K562 (cell line): ENCODE results near the gene GNG14. TPM values are rescaled to one million over a fixed set of nuclear protein-coding genes. Genes with fewer than 3 reads are reported as not detected.

Experiments
- ATAC-seq: fragments of 200-7000 bp; cut with Tn5 transposase; 3 replicates; pipeline ENCODE4 v1.9.1; 2020; ENCODE audit warnings: moderate library complexity
- BruUV-seq: library from RNA; stranded (reverse); fragments of 400-500 nt; replicated peaks from 2 replicates; lab custom pipeline; 2021; lab: Mats Ljungman, UMichigan
- CTCF ChIA-PET: fragments of 300-600 bp; formaldehyde crosslinking; extraction: SDS; loops from one replicate; lab custom pipeline; 2021; ENCODE audit warnings: low intra/inter-chr PET ratio; lab: Yijun Ruan, JAX
- POLR2A ChIA-PET: fragments of 300-600, 350-650 bp; sonication (Branson Sonifier 250); formaldehyde crosslinking; extraction: SDS; loops from one replicate; lab custom pipeline; 2021; ENCODE audit warnings: antibody characterized with exemption, inconsistent platforms; lab: Yijun Ruan, JAX
- DNase-seq, 4 experiments: peaks; one replicate each; pipeline versions ENCODE4 v3.0.0 to v3.0.0-alpha.2; 2011 to 2018; ENCODE audit warnings: low spot score in 3 of 4, mixed read lengths in 3 of 4; ENCODE audit errors: extremely low read depth in 1 of 4
- FAIRE-seq: peaks from 2 replicates; lab custom pipeline; 2011; peaks lifted over from hg19 to GRCh38; lab: Jason Lieb, UNC
- H2AFZ ChIP-seq: 2 replicates; pipeline ENCODE4 v1.6.0; 2011; ENCODE audit warnings: low read depth, low read length, control low read depth, inconsistent platforms
- H3K27ac ChIP-seq: fragments of 200-600 bp; 3 replicates; pipeline ENCODE4 v1.8.0; 2011; ENCODE audit warnings: low read depth, mild to moderate bottlenecking, control low read depth, inconsistent platforms, low read length, moderate library complexity, mixed read lengths; ENCODE audit errors: extremely low read depth
- H3K27me3 ChIP-seq, 2 experiments: fragments of 300-600 bp in 1 of 2; 2 replicates in 1 of 2; 3 replicates in 1 of 2; pipeline versions ENCODE4 v1.6.0 to v1.8.0; 2011; ENCODE audit warnings: inconsistent platforms in 2 of 2, low read length in 2 of 2, mild to moderate bottlenecking in 1 of 2, mixed read lengths in 1 of 2, moderate library complexity in 1 of 2; ENCODE audit not compliant: control insufficient read depth in 2 of 2, insufficient read depth in 2 of 2
- H3K36me3 ChIP-seq: fragments of 300-600 bp; 3 replicates; pipeline ENCODE4 v1.8.0; 2011; ENCODE audit warnings: mild to moderate bottlenecking, low read length, inconsistent platforms; ENCODE audit not compliant: control insufficient read depth, insufficient read depth
- H3K4me1 ChIP-seq, 2 experiments: fragments of 200-600 bp in 1 of 2; replicated peaks in 1 of 2; 2 replicates in 1 of 2; 3 replicates in 1 of 2; pipeline versions ENCODE4 v1.5.1 to v1.8.0; 2011; ENCODE audit warnings: inconsistent platforms in 2 of 2, low read length in 2 of 2, mild to moderate bottlenecking in 1 of 2, mixed read lengths in 1 of 2, moderate library complexity in 1 of 2; ENCODE audit not compliant: control insufficient read depth in 2 of 2, insufficient read depth in 2 of 2
- H3K4me2 ChIP-seq: 2 replicates; pipeline ENCODE4 v1.6.1; 2011; ENCODE audit warnings: low read length, control low read depth, inconsistent platforms, mixed read lengths; ENCODE audit not compliant: insufficient read depth
- H3K4me3 ChIP-seq: fragments of 200-600 bp; sonication (generic), shearing (Covaris generic); 2 replicates; pipeline ENCODE4 v1.5.1; 2016; ENCODE audit warnings: control low read depth, inconsistent platforms
- H3K79me2 ChIP-seq: fragments of 200-600 bp; 3 replicates; pipeline ENCODE4 v1.8.0; 2011; ENCODE audit warnings: low read length, inconsistent platforms; ENCODE audit not compliant: control insufficient read depth, insufficient read depth
- H3K9ac ChIP-seq, 2 experiments: 2 replicates each; pipeline versions ENCODE4 v1.6.0 to v1.6.1; 2011; ENCODE audit warnings: low read depth in 2 of 2, low read length in 2 of 2, control low read depth in 1 of 2, inconsistent platforms in 1 of 2, mild to moderate bottlenecking in 1 of 2, mixed read lengths in 1 of 2; ENCODE audit not compliant: insufficient read depth in 1 of 2
- H3K9me1 ChIP-seq: one replicate; pipeline ENCODE4 v1.6.0; 2011; ENCODE audit warnings: inconsistent platforms, mild to moderate bottlenecking, low read length, moderate library complexity; ENCODE audit not compliant: control insufficient read depth, insufficient read depth
- H3K9me3 ChIP-seq: replicated peaks from 2 replicates; pipeline ENCODE4 v1.5.1; 2011; ENCODE audit warnings: low read depth, low read length, inconsistent platforms; ENCODE audit not compliant: control insufficient read depth, insufficient read depth
- H4K20me1 ChIP-seq: replicated peaks from 2 replicates; pipeline ENCODE4 v1.6.1; 2011; ENCODE audit warnings: low read length, inconsistent platforms, mixed read lengths; ENCODE audit not compliant: control insufficient read depth, insufficient read depth
- E2F4 ChIP-seq: sonication (generic); formaldehyde crosslinking; IDR thresholded peaks from 2 replicates; pipeline ENCODE4 v1.8.0; 2022; ENCODE audit warnings: mild to moderate bottlenecking, low read depth, missing genetic modification reagents
- SRSF7 ChIP-seq: fragments of 200-400 bp; formaldehyde crosslinking; optimal IDR thresholded peaks from 2 replicates; pipeline ENCODE3; 2017; ENCODE audit warnings: mild to moderate bottlenecking, low read depth, low read length
- YBX1 ChIP-seq: fragments of 450-650 bp; IDR thresholded peaks from 2 replicates; pipeline ENCODE4 v1.7.1; 2016; ENCODE audit warnings: mild to moderate bottlenecking
- ZBTB40 ChIP-seq, 2 experiments: fragments of 450-650 bp in 1 of 2; sonication (generic) in 1 of 2; formaldehyde crosslinking in 1 of 2; IDR thresholded peaks; 2 replicates each; pipeline versions ENCODE4 v1.7.1 to v1.9.0; 2016 to 2022; ENCODE audit warnings: inconsistent platforms in 1 of 2, mild to moderate bottlenecking in 1 of 2, missing genetic modification reagents in 1 of 2
- WGBS: fragments of 100-300 bp; shearing (Covaris generic); methylation state at CpG from one replicate; pipeline ENCODE4 v1.1.6; 2016; ENCODE audit warnings: low coverage, mixed read lengths; ENCODE audit not compliant: insufficient coverage; ENCODE audit errors: missing lambda C conversion rate; 5-methylcytosine and 5-hydroxymethylcytosine counted together
- in situ Hi-C: fragments of 300-500 bp; cut with MboI; formaldehyde crosslinking; loops from 4 replicates; pipeline ENCODE4 v1.15.0; 2018; ENCODE audit warnings: inconsistent platforms, mixed read lengths
- intact Hi-C: fragments of 100-400 bp; cut with micrococcal nuclease; formaldehyde crosslinking; loops from 2 replicates; pipeline ENCODE4 v1.14.2; 2022
- polyA plus RNA-seq, 8 experiments: library from polyadenylated mRNA; depleted of rRNA in 4 of 8; stranded (reverse) in 5 of 8; unstranded in 3 of 8; fragments of >200 nt; fragmentation: Nextera tagmentation in 2 of 8; fragmentation: Illumina TruSeq in 1 of 8; extraction: Ambion mirVana in 2 of 8; extraction: Trizol in 1 of 8; gene quantifications; 2 replicates each; pipeline versions ENCODE4 v1.2.1 to v1.2.3, GENCODE V29; 2011 to 2014; ENCODE audit warnings: inconsistent platforms in 1 of 8, missing spikeins in 1 of 8
- total RNA-seq, 7 experiments: library from RNA; depleted of rRNA in 6 of 7; stranded (reverse); fragments of >200 nt in 6 of 7; fragmentation: Illumina TruSeq in 2 of 7; extraction: Trizol in 2 of 7; gene quantifications; 2 replicates each; pipeline versions ENCODE4 v1.2.1 to v1.2.3, GENCODE V29; 2011 to 2021; ENCODE audit warnings: low replicate concordance in 1 of 7
- TF ChIP-seq, protein P1 (sequence below): fragments of 450-650 bp; formaldehyde crosslinking; IDR thresholded peaks from 2 replicates; pipeline ENCODE4 v1.4.0; 2020; ENCODE audit warnings: mild to moderate bottlenecking, mixed read lengths

Gene GNG14
- total and polyA plus RNA-seq, 9 of the 15 experiments (the other 6 are each of a cell fraction or from before 2014, with no cell fraction given), result not detected

DNA sequence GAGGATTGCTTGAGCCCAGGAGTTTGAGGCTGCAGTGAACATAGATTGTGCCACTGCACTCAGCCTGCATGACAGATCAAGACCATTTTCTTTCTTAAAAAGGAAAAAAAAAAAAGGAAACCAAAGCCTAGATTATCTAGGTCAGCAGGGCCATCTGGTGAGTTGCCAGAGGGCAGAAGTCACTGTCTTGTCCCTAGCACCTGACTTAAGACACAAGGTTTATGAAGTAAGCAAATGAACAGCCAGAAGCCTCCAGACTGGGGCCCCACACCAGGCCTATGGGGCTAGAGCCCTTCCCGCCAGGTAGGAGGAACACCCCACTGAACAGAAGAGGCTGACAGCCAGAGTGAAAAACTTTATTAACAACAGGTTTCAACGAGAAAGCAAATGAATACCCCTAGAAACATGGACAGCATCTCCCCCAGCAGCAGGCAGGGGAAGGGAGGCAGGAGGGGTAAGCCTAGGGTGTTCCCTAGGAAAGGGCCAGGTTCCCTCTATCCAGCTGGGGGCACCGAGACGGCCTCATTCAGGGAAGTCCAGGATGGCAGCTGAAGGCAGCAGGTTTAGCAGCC, 20.0 kb upstream of the GNG14 start:
- no peak for DNase-seq
- Histone ChIP-seq H3K4me3 (peak overlapping the region; percentile 74), H3K9me3 (no peaks in the 10 kb centered on the region), H3K79me2 (peaks cover 34% of the 10 kb centered on the region), H3K36me3 (peaks cover 33% of the 10 kb centered on the region; the same call in 2 of the 3 replicates), H3K27ac (no peak overlapping the region; the same call in 2 of the 3 replicates), H2AFZ (no peak overlapping the region), H3K4me1 (peaks cover 18 to 56% of the 10 kb centered on the region in 2 experiments; a peak in 4 of 5 replicates), H4K20me1 (peaks cover 5% of the 10 kb centered on the region; the same call in 1 of the 2 replicates), H3K9me1 (no peaks in the 10 kb centered on the region), H3K27me3 (no peaks in the 10 kb centered on the region), H3K4me2 (peak overlapping the region; percentile 88), H3K9ac (peak overlapping the region; percentile 88 to 100; a peak in 1 of 4 replicates)
- FAIRE-seq, result peak; percentile 19
- in situ Hi-C loops, result no loop called here
- BruUV-seq, result no TSS peak
- ChIA-PET CTCF (no interaction called here), POLR2A (interaction anchor here (0.9 to 4.7 kb wide), 2 partner anchors 12 to 303 kb away, joined by 4 to 39 read pairs; partner anchors contain the start of genes DHPS and ZNF442)
- no peak for ATAC-seq
- WGBS, result 70% methylated on average over 2 of the region's 4 CpGs
- intact Hi-C loops, result no loop called here
- peak; percentile 1; the same call in 1 of the 2 replicates for TF ChIP-seq E2F4 (CRISPR knock-in tag)
- TF ChIP-seq, protein P1, sequence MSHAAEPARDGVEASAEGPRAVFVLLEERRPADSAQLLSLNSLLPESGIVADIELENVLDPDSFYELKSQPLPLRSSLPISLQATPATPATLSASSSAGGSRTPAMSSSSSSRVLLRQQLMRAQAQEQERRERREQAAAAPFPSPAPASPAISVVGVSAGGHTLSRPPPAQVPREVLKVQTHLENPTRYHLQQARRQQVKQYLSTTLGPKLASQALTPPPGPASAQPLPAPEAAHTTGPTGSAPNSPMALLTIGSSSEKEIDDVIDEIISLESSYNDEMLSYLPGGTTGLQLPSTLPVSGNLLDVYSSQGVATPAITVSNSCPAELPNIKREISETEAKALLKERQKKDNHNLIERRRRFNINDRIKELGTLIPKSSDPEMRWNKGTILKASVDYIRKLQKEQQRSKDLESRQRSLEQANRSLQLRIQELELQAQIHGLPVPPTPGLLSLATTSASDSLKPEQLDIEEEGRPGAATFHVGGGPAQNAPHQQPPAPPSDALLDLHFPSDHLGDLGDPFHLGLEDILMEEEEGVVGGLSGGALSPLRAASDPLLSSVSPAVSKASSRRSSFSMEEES (CRISPR knock-in tag), result no peak
- TF ChIP-seq ZBTB40 (IDR thresholded peaks at IDR 0.05), result peak; percentile 80
- peak; percentile 86 for TF ChIP-seq ZBTB40 (CRISPR knock-in tag; IDR thresholded peaks at IDR 0.05)
- TF ChIP-seq SRSF7, result no peak
- no peak for TF ChIP-seq YBX1
